ENCODE data around the gene TEK.
"Not testable (repeated sequence)": the region's sequence is repeated elsewhere in the genome, so short reads cannot be mapped to it uniquely, and the experiment has no call there.

Gene TEK

GRCh38 chr9:27108981-27109541, at the start of gene TEK:
Gene TEK, plus strand, starts transcription at chr9:27109225. Its CDS starts 366 bp downstream, at chr9:27109591.
- no peak for DNase-seq

DNA sequence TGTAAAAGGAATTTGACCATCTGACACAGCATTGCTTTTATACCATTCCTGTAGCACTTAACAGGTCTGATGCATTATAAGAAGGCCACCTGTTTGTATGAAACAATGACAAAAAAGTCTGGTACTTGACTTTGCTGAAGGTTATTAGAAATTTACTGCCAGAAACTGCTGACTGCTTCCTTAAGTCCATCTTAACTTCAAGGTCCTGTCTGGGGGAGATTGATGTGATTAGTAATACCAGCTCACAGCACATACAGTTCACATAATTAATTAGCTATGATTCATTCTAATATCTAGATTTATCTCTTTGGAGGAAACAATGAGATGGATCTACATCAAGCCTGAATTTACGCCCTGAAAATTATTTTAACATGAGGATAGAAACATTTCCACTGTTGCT, 49.6 kb upstream of the TEK start:
- no peak for DNase-seq

DNA sequence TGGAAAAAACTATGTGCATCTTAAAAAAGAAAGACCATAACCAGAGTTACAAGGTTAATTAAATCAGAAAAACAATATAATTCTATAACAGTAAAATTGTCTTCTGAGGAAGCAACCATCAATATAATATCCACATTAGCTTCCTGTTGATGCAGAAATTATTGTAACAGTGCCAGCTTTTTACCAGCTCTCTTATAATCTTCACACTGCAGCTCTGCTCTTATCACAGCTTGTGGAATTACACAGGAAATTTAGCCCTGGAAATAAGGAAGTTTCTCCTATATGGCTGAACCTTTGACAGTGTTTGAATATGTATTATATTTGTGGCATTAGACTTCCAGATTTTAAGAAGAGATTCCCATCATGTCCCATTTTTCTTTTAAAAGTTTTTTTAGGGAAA, 49.1 kb upstream of the TEK start:
- DNase-seq, result no peak

DNA sequence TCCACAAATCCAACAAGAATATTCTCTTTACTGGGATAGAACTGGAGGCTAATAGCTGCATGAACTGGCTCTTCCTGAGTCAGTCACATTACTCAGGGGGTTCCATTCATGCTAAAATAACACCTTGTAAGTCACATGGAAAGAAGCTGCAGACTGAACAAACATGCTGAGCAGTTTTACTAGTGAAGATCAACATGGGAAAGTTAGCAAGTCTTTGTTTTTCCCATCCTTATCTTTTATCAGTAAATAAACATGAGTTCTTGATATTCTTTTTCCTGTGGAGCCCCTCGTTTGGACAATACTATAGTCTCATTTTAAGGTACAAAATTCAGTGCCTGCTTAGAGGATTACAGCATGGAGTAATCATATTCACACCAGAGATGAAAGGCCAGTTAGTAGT, 43.7 kb upstream of the TEK start:
- no peak for DNase-seq

DNA sequence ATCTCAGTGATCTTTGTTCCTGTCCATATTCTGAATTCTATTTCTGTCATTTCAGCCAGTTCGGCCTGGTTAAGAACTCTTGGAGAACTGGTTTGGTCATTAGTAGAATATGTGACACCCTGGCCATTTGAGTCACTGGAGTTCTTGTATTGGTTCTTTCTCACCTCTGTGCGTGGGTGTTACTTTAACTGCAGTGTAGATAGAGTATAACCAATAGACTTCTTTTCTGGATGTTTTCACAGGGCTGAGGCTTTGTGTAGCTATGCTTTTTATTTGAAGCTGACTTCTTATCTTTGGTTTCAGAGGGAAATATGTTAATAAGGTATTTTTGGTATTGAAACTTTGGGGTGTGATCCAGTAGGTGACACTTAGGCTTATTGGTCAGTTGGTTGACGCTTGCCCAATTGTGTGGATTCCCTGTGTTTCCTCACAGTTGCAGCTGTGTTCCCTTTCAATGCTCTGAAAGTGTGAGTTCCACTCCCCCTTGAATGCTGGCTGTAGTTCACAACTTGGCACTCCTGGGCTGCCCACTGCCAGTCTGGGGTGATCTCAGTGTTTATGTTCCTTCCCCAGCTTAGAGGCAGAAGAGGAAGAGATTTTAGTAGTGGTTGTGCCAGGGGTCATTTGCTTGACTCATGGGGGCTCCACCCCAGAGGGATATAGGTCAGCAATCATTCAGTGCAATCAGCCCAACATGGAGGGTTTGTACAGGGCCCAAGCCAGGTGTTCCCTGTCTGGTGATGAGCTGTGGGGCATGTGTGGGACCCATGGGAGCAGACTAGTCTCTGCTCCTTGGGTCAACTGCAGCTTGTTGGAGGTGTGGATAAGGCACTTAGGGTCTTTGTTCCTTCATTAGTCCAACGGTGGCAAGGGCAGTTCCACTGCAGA, 34.9 kb upstream of the TEK start:
- DNase-seq, result no peak

- no peak for DNase-seq
Observed at GRCh38 chr9:27078685-27079084, 30.3 kb upstream of the TEK start.

DNA sequence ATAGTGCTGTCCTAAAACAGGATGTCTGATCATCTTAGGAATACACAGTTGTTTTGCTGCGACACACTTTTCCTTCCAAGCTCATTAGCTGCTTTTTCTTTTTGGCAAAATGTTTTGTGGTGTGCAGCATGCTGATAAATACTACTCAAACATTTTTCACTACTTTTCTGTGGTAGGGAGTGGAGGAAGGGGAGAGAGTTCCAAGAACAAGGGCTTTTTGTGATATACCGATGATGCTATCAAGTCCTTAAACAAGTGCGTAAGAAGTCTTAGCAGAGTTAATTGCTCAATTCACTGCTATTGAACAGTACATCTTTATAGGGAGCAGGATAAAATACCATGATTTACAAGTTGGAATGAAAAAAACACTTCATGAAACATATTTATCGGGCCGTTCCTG, 23.6 kb upstream of the TEK start:
- DNase-seq, result no peak

DNA sequence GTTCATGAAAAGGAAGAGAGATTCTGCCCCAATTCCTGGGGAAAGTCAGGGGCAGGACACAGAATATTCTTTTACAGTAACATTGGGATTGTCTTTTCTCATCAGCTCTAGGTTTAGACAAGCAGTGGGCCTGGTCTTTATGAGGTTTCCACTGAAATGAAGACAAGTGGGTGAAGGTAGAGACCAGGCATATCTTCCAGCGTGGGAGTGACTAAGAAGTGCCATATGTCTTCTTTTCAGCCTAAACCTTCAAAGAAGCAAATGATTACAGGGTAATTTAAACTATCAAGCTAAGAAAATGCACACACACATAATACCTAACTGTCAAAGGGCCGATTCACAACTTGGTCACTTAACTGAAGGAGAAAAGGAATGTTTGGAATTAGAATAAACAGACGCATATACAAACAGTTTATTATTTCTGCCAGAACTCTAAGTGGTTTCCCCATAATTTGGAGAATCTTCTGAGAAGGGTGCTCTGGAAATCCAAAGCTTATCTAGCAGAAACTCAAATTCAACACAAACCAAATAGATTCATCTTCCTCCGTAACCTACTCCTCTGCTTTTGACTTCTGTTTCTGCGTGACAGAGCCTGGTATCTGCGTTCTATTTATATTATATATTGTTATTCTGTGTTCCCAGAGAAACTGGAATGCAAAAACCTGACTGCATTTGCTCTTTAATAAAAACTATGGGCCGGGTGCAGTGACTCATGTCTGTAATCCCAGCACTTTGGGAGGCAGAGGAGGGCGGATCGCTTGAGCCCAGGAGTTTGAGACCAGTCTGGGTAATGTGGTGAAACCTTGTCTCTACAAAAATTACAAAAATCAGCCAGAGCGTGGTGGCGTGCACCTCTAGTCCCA, 22.0 kb upstream of the TEK start:
- DNase-seq, result no peak

DNA sequence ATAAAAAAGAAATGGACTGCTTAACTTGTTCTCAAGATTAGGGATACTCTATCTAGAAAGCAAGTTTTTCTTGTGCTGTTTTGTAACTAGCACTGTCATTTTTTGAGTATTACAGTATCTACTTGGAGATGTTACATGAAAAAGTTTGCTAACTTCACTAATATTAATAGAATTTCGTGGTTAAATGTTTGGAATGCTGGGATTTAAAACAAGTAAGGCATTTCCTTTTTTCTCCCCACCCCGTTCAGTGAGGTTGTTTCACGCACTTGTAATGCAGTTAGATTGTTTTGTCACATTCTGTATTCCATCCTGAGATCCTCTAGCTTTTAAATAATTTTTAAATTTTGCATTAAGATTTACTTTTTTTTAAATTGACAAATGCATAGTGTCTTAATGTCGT, 20.0 kb upstream of the TEK start:
- DNase-seq, result no peak

DNA sequence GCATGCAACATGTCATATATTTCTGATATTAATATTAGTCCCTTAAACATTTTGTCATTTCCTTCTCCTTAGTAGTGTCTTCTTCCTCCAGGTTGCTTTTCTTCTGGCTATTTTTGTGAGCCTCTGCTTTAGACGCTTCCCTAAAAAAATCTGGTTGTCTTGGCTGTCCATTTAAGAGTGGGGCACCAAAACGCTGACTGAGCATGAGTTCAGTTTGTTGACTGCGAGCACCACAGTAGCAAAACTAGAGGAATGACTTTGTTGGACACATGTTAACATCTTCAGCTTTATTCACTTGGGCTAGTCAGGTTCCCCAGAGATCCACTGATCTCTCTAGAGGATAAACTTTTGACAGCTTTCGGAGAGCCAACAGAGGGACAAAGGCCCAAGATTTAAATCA, 19.3 kb upstream of the TEK start:
- DNase-seq, result no peak

DNA sequence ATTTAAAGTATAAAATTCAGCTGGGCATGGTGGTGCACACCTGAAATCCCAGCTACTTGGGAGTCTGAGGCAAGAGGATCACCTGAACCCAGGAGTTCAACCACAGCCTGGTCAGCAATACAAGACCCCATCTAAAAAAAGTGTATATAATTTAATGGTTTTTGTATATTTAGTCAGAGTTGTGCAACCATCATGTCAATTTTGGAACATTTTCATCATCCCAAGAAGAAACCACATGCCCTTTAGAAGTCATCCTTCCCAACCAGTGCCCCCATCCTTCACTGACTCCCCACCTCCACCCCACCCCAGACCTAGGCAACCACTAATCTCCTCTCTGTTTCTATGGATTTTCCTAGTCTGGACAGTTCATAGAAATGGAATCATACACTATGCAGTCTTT, 18.8 kb upstream of the TEK start:
- DNase-seq, result no peak

DNA sequence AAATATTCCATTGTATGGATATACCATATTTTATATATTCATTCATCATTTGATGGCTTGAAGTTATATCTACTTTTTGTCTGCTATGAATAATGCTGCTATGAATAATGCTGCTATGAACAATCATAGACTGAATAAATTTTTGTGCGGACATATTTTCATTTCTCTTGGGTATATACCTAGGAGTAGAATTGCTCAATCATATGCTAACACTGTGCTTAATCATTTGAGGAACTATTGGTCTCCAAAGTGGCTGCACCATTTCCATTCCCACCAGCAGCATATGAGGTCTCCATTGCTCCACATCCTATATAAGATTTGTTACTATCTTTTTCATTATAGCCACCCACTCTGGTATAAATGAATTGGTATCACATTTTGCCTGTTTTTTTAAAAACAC, 18.3 kb upstream of the TEK start:
- DNase-seq, result no peak

GRCh38 chr9:27092496-27092895, 16.5 kb upstream of the TEK start:
- not testable (repeated sequence) for DNase-seq

DNA sequence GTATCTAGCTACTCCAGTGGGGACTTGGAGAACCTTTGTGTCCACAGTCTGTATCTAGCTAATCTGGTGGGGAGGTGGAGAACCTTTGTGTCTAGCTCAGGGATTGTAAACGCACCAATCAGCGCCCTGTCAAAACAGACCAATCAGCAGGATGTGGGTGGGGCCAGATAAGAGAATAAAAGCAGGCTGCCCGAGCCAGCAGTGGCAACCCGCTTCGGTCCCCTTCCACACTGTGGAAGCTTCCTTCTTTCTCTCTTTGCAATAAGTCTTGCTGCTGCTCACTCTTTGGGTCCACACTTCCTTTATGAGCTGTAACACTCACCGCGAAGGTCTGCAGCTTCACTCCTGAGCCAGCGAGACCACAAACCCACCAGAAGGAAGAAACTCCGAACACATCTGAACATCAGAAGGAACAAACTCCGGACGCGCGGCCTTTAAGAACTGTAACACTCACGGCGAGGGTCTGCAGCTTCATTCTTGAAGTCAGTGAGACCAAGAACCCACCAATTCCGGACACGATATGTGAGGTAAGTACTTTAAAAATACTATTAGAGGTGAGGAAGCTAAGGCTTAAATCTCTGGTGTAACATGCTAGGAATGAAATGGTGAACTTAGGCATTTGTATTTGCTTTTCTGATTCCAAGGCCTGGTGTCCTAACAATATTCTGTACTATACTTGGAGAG, 15.5 kb upstream of the TEK start:
- DNase-seq, result not testable (repeated sequence)

DNA sequence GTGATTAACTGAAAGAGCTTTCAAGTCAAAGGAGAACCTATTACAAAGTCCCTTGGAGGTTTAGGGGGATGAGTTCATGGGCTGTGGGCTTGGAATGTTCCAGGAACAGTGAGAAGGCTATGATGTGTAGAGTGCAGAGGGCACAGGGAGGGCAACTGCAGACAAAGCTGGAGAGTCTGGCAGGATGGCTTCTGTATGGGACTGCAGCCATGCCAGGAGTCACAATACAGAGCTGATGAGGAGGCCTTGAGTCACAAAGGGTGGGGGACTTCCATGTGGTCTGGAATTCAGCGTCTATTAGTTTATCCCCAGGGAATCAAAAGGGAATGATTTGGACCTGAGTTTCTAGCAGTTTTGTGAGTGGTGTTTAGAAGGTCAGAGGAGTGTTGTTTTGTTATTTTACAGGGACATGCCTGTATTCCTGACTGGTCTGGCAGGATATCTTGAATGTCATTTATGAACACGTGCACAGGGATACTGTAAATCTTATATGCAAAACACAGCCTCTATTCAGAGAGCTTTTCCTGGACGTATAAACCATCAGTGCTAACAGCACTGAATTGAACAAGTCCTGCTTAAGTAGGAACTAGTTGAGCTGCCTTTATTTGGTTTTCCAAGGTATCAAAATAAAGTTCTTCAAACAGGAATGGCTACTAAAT, 14.3 kb upstream of the TEK start:
- no peak for DNase-seq

- DNase-seq, result no peak
Observed at GRCh38 chr9:27107241-27107640, 1.8 kb upstream of the TEK start.

DNA sequence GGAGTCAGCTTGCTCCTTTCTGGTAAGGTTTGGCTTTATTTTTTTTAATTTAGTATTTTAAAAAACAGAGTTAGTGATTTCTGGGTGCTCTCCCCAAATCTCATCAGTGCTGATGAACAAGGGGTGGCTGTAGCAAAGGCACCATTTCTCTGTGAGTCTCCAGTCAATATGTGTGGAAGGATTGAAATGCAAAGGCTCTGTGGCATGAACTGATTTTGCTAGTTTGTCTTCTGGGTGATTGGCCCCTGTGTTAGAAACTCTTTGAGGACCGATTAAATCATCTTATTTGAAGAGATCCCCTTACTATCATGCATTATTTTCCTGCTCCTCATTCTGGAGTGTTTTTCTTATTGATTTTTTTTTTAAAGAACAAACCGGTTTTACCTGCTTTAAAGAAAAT, 596 bp downstream of the TEK start:
- no peak for DNase-seq

- no peak for DNase-seq
Observed at GRCh38 chr9:27110181-27110580, 1.2 kb downstream of the TEK start.

DNA sequence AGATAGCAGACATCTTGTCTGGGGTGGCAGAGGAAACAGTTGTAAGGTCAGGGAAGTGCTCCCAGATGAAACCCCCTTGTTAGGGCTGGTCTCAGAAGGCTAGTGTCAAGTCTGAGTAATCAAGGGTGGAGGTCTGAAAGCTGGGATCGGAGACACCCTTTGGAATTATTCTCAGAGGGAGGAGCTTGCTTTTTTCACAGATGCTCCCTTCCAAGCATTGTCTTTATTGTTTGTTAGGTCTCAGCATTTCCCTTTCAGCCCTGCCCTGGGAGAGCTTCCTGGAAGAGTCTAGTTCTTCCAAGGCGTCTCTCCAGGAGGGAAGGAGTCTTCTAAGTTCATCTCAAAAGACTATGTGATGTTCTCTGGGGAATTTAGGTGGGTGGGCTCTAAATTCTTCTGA, 3.2 kb downstream of the TEK start:
- DNase-seq, result no peak

DNA sequence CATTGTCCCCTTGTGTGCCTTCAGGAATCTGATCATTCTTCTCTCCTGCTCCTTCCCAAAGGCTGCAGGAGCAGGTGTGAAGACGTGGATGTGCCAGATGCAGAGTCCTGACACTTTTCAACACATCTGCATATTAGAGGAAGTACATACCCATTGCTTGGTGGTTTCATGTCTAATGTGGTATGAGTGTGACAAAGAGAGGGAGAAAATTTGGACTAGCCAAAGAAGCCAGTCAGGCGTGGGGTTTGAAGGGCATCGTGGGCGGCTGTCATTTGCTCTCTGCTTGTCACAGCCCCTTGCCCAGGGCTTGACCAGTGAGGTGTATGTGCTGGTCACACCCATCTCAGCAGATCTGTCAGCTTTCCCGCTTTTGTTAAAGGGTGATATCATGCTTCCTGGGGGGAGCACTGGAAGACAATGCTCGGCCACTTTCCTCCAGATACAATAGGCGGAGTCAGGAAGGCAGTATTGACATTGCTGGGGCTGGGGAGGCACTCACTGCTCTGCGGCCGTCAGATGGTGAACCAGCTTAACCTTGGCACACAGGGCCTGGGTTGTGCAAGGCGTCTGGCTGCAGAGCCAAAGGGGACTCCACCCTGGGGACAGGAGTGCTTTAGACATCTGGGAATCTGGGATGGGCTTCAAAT, 8.6 kb downstream of the TEK start:
- no peak for DNase-seq

DNA sequence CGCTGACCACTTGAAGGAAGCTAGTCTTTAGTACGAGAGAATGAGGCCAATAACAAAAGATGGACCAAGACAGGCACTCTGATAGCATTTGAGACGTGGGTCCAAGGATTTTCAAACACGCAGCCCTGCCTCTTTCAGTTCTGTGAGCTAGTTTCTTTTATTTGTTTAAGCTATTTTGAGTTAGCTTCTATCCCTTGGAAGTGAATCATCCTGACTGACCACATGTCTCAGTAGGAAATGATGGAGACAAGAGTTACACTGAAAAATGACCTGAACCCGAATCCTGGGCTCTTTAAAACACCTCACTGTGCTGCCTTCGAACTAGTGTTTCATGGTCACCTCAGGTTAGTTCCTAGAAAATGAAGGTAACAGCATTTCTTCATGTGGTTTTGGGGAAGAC, 9.9 kb downstream of the TEK start:
- no peak for DNase-seq

DNA sequence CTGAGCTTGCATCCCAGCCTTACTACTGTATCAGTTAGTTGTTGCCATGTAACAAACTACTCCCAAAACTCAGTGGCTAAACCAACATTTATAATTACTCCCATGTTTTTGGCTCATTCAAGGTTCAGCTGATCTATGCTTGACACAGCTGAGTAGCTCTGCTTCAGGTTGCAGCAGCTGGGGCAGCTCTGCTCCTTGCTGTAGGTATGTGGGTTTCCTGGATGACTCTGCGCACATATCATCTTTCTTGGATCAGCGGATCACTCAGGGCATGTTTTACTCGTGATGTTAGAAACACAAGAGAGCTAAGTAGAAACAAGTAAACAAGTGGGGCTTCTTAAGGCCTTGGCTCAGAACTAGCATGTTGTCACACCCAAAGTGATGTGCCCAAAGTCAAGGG, 15.1 kb downstream of the TEK start:
- no peak for DNase-seq
